ENCODE data around the gene ATP2B2. TPM values are rescaled to one million over a fixed set of nuclear protein-coding genes. Genes with fewer than 3 reads are reported as not detected.

Gene ATP2B2
- polyA plus RNA-seq, 3 donors: not detected

DNA sequence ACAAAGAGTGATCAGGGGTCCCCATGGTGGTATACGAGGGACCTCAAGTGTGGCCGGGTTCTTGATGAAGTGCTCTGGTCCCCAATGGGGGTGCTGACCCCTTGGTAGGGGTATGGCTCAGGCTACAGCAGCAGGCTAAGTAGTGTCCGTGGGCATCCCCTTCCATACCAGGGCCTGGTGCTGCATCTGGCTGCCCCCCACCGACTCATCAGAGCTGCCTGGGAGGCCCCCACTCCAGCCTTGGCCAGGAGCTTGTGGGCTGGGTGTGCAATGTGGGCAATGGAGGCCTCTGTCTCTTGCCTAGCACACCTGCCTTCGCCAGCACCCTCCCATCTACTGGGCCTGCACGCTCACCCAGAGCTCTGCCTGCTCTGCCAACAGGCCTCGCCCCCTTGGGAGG, 125.4 kb downstream of the ATP2B2 start:
- TF ChIP-seq, protein P1, sequence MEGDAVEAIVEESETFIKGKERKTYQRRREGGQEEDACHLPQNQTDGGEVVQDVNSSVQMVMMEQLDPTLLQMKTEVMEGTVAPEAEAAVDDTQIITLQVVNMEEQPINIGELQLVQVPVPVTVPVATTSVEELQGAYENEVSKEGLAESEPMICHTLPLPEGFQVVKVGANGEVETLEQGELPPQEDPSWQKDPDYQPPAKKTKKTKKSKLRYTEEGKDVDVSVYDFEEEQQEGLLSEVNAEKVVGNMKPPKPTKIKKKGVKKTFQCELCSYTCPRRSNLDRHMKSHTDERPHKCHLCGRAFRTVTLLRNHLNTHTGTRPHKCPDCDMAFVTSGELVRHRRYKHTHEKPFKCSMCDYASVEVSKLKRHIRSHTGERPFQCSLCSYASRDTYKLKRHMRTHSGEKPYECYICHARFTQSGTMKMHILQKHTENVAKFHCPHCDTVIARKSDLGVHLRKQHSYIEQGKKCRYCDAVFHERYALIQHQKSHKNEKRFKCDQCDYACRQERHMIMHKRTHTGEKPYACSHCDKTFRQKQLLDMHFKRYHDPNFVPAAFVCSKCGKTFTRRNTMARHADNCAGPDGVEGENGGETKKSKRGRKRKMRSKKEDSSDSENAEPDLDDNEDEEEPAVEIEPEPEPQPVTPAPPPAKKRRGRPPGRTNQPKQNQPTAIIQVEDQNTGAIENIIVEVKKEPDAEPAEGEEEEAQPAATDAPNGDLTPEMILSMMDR (IDR thresholded peaks at IDR 0.05): no peak
- 100% methylated on average over 2 of the region's 7 CpGs for WGBS (ENCODE audit: insufficient coverage)
- Mint-ChIP-seq H3K4me3 (no peak overlapping the region), H3K9me3 (peaks cover 0 to 3% (median 0%) of the 10 kb centered on the region in 7 donors), H3K36me3 (no peaks in the 10 kb centered on the region), H3K4me1 (no peaks in the 10 kb centered on the region), H3K27ac (no peak overlapping the region), H3K27me3 (ENCODE audit: low read depth in 3 of 3) (peaks cover 0 to 8% (median 4%) of the 10 kb centered on the region in 3 donors)
- H3K79me2 ChIP-seq (ENCODE audit: insufficient read depth, low read length): no peaks in the 10 kb centered on the region
- H3K4me2 ChIP-seq (replicated peaks; ENCODE audit: extremely low read depth, low read length, poor library complexity, severe bottlenecking): no peak overlapping the region
- no peak overlapping the region for H3K4me3 ChIP-seq (replicated peaks in 1 of 3; ENCODE audit: low read depth in 2 of 3, low read length in 3 of 3)
- no peaks in the 10 kb centered on the region for H3K9me3 ChIP-seq (replicated peaks in 1 of 2; ENCODE audit: control insufficient read depth in 1 of 2, insufficient read depth in 1 of 2, low read length in 2 of 2)
- no peaks in the 10 kb centered on the region for H4K20me1 ChIP-seq (ENCODE audit: insufficient read depth, low read length)
- H2AFZ ChIP-seq (ENCODE audit: insufficient read depth, low read depth, low read length, poor library complexity, severe bottlenecking): no peak overlapping the region
- H3K27me3 ChIP-seq (ENCODE audit: control insufficient read depth in 2 of 2, insufficient read depth in 2 of 2, low read length in 2 of 2): no peaks in the 10 kb centered on the region
- no peak for DNase-seq
- no peak overlapping the region for H3K27ac ChIP-seq (ENCODE audit: low read depth in 1 of 2, low read length in 2 of 2)
- H3K9ac ChIP-seq (ENCODE audit: insufficient read depth, low read length, poor library complexity, severe bottlenecking): no peak overlapping the region
- no peaks in the 10 kb centered on the region for H3K36me3 ChIP-seq (replicated peaks in 1 of 2; ENCODE audit: control insufficient read depth in 1 of 2, insufficient read depth in 2 of 2, low read length in 2 of 2)
- no peaks in the 10 kb centered on the region for H3K4me1 ChIP-seq (ENCODE audit: control insufficient read depth in 1 of 2, insufficient read depth in 2 of 2, low read length in 2 of 2)
- intact Hi-C loops (cut with micrococcal nuclease): no loop called here

DNA sequence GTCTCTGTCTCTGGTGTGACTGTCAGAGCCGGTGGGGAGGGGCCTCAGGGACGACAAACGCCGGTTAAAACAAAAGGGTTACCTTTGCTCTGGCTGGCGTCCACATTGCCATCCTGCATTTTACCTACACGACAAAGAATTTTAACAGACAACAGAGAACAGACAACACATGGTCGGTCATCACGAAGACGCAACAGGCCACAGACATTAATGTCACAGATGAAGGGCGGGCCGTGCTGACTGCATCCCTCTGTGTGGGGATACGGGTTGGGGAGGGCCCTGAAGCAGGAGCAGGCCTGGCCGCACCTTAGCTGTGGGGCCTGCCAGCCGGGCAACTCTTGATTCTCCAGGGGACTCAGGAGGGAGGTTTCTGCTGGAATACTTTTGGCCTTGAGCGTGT, 126.2 kb downstream of the ATP2B2 start:
- WGBS (ENCODE audit: insufficient coverage): 96% methylated on average over 14 of the region's 15 CpGs
- Histone ChIP-seq H3K27me3 (ENCODE audit: control insufficient read depth in 2 of 2, insufficient read depth in 2 of 2, low read length in 2 of 2) (no peaks in the 10 kb centered on the region), H3K79me2 (ENCODE audit: insufficient read depth, low read length) (no peaks in the 10 kb centered on the region), H3K27ac (ENCODE audit: low read depth in 1 of 2, low read length in 2 of 2) (no peak overlapping the region), H4K20me1 (ENCODE audit: insufficient read depth, low read length) (no peaks in the 10 kb centered on the region), H3K36me3 (replicated peaks in 1 of 2; ENCODE audit: control insufficient read depth in 1 of 2, insufficient read depth in 2 of 2, low read length in 2 of 2) (no peaks in the 10 kb centered on the region), H2AFZ (ENCODE audit: insufficient read depth, low read depth, low read length, poor library complexity, severe bottlenecking) (no peak overlapping the region), H3K4me1 (ENCODE audit: control insufficient read depth in 1 of 2, insufficient read depth in 2 of 2, low read length in 2 of 2) (no peaks in the 10 kb centered on the region), H3K4me3 (replicated peaks in 1 of 3; ENCODE audit: low read depth in 2 of 3, low read length in 3 of 3) (no peak overlapping the region), H3K4me2 (replicated peaks; ENCODE audit: extremely low read depth, low read length, poor library complexity, severe bottlenecking) (no peak overlapping the region), H3K9ac (ENCODE audit: insufficient read depth, low read length, poor library complexity, severe bottlenecking) (no peak overlapping the region), H3K9me3 (replicated peaks in 1 of 2; ENCODE audit: control insufficient read depth in 1 of 2, insufficient read depth in 1 of 2, low read length in 2 of 2) (no peaks in the 10 kb centered on the region)
- Mint-ChIP-seq H3K4me1 (no peaks in the 10 kb centered on the region), H3K27ac (no peak overlapping the region), H3K36me3 (no peaks in the 10 kb centered on the region), H3K27me3 (ENCODE audit: low read depth in 3 of 3) (peaks cover 2 to 8% (median 4%) of the 10 kb centered on the region in 3 donors), H3K4me3 (no peak overlapping the region), H3K9me3 (peaks cover 0 to 3% (median 0%) of the 10 kb centered on the region in 7 donors)
- intact Hi-C loops (cut with micrococcal nuclease): no loop called here
- TF ChIP-seq, protein P1 (IDR thresholded peaks at IDR 0.05): no peak
- DNase-seq: no peak
